ENCODE measurements around the gene NFYA.

- TF ChIP-seq CTCF (IDR thresholded peaks at IDR 0.05) (no peak), POLR2A (IDR thresholded peaks at IDR 0.05) (no peak), EP300 (IDR thresholded peaks at IDR 0.05) (no peak)
Observed at GRCh38 chr6:41055149-41055548, 17.6 kb upstream of the NFYA start.

All from ovary (tissue), 3 donors.